ENCODE data around the gene MYG1.

MYG1 gene, protein sequence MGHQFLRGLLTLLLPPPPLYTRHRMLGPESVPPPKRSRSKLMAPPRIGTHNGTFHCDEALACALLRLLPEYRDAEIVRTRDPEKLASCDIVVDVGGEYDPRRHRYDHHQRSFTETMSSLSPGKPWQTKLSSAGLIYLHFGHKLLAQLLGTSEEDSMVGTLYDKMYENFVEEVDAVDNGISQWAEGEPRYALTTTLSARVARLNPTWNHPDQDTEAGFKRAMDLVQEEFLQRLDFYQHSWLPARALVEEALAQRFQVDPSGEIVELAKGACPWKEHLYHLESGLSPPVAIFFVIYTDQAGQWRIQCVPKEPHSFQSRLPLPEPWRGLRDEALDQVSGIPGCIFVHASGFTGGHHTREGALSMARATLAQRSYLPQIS

DNA sequence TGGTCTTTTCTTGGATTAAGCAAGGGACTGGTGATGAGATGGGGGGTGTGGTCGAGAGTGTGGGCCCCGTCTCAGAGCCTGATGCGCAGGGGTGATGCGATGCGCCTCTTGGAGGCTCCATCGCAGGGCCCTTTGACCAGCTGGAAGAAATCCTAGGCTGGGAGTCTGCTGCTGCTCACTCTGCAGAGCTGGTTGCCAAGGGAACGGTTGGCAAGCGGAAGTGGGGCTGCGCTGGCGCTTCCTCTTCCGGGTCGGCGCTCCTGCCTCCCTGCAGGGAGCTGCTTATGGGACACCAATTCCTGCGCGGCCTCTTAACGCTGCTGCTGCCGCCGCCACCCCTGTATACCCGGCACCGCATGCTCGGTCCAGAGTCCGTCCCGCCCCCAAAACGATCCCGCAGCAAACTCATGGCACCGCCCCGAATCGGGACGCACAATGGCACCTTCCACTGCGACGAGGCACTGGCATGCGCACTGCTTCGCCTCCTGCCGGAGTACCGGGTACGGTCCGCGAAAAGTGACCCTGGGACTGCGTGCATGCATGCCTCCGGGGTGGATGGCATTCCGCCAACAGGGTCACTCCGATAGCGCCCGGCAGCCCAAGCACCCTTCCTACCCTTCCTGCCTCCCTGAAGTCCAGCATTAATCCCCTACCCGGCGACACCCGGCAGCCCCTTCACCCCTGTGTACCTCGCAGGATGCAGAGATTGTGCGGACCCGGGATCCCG lies at the start of gene MYG1:
Gene MYG1 (plus strand): TSS at position 242 of the 727 bp plus-strand sequence. CDS start 43 bp downstream, at position 285.
- peak; percentile 77 to 80 for DNase-seq (ENCODE audit: low read depth in 2 of 2)

GRCh38 chr12:53251477-53252348 lies 47.8 kb upstream of the MYG1 start:
- peak; percentile 60 to 66 for DNase-seq (ENCODE audit: low read depth in 2 of 2)

DNA sequence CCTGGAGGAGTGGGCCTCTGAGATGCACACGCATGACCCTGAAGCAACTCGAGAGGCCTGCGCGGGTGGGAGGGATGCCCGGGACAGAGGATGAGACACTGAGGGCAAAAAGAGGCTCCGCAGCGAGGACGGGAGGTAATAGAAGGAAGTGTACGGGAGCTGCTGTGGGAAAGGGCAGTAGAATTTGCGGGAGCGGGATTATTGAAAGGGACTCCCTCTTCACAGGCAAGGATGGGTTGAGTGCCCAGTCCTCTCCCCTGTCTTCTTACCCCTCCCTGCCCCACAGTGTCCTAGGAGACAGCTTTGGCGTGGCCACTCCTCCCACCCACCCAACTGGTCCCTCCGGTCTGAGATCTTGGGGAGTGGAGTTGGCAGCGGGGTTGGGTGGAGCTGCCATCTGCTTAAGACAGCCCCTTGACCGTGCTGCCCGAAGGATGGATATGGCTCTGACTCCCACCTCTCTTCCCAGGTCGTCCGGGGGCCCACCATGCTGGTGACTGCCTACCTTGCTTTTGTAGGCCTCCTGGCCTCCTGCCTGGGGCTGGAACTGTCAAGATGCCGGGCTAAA lies 47.1 kb upstream of the MYG1 start:
- DNase-seq (ENCODE audit: low read depth in 2 of 2) = no peak

- no peak for DNase-seq (ENCODE audit: low read depth in 2 of 2)
These were observed 46.2 kb upstream of the MYG1 start for GRCh38 chr12:53253298-53253697.

DNA sequence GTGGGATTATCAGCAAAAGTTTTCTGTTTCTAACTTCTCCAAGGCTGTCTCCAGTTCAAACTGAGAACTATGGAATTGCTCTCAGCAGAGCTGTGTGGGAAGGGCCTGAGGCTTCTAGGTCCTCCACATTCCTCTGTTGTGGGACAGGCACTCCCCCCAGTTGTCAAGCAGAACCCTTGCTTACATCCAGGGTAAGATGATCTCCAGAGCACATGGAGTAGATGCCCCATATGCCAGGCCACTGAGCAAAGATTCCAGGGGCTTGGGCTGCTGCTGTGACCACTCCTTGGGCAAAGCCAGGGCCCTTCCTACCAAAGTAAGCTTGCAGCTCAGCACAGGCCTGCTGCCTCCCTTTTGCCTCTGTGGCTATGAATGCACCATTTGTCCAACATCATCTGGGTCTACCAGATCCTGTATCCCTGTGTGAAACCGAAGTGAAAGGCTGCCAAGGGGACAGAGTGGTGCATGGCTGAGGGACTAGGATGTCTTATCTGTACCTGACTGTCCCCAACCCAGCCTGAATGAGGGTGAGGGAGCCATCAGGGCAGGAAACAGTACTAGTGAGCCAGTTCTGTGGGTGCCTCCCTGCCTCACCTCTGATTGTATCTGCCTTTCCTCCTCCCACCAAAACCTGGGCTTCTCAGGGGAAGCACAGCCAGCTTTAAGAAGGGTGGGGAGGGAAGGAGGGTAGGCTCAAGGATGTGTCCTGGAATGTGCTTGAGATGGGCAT lies 44.5 kb upstream of the MYG1 start:
- DNase-seq (ENCODE audit: low read depth in 2 of 2) = no peak

- DNase-seq (ENCODE audit: low read depth in 2 of 2) = no peak
These were observed 43.5 kb upstream of the MYG1 start for GRCh38 chr12:53255996-53256395.

DNA sequence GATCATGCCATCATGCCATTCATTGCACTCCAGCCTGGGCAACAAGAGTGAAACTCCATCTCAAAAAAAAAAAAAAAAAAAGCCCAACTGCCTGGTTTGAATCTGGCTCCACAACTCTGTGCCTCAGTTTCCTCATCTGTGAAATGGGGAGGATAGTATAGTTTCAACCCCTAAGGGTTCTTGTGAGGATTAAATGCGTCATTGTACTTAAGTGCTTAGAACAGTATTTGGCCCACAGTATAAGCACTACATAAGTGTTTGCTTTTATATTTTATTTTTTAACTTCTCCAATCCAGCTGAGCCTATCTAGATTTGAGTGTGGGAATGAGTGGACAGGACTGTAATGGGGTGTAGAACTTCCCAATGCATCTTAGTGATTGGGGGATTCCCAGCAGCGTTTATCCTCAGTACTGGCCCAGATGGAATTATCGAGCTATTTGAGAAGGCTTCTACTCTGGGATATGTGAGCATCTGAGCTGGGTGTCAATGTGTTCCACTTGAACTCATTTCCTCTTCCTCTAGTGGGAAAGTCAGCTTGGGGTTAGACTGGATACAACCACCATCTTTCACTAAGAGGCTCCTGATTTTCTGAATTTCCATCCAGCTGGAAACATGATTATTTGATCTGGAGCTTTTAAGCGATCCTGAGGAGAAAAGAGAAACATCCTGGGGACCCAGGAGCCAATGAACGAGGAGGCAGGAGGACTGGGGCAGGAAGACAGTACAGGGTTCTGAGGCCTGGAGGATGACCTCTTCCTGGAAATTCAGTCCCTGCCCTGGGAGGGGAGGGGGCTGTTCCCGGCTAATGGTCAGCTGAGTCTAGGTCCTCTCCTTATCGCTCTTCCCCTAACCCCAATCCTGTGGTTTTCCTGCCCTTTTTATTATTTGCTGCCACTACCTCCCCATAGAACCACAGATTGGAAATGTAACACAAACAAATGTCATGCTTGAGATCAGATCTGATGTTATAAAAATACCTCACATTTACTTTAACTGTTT lies 40.7 kb upstream of the MYG1 start:
- no peak for DNase-seq (ENCODE audit: low read depth in 2 of 2)

DNA sequence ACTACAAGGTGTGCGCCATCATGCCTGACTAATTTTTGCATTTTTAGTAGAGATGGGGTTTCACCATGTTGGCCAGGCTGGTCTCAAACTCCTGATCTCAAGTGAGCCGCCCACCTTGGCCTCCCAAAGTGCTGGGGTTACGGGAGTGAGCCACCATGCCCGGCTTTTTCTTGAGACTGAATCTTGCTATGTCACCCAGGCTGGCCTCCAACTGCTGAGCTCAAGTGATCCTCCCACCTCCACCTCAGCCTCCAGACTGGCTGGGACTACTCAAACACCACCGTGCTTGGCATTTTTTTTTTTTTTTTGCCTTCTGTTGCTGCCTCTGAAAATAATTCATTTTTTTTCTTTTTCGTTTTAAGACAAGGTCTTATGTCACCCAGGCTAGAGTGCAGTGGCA lies 39.6 kb upstream of the MYG1 start:
- DNase-seq (ENCODE audit: low read depth in 2 of 2) = no peak

DNA sequence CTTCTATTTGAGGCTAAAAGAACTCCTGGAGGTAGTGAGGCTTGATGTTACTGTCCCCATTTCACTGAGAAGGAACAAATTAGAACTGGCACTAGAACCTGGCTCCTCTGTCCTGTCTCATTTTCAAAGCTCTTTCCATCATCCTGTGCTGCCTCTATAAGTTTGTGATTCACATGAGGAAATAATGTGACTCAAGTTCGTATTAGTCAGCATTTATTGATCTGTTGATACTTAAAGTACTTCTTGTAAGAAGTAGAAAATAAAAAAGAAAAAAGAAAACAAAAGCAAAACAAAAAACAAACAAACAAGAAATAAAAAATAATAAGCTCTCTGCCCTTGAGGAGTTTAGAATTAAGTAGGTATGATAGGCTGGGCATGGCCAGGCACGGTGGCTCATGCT lies 33.7 kb upstream of the MYG1 start:
- no peak for DNase-seq (ENCODE audit: low read depth in 2 of 2)

DNA sequence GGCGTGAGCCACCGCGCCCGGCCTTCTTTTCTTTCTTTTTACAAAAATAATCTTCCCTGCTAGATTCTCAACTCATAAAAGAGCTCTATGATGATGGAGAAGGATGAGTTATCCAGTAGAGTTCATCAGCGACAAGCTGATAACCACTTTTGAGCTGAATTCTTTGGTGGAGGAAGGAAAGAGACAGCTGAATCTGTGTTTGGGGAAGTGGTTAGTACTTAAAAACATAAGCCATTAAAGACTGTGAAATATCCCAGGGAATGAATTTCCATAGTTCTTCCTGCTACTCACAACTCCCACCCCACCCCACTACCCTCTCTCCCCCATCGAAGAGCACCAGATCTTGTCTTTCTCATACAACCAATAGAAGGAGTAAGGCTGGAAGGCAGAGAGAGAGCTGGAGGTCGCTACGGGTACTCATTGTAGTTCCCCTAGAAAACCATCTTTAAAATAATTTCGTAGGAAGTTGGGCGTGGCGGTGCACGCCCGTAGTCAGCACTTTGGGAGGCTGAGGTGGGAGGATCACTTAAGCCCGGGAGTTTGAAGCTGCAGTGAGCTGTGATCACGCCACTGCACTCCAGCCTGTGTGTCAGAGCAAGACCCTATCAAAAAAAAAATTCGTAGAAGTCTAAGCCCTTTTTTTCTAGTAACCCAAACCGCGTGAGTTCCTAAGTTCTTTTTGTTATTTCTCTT lies 32.0 kb upstream of the MYG1 start:
- no peak for DNase-seq (ENCODE audit: low read depth in 2 of 2)

GRCh38 chr12:53267999-53268629 lies 31.4 kb upstream of the MYG1 start, which contains the start of gene ESPL1:
TSS of gene ESPL1 (plus strand) at chr12:53268299. CDS start at chr12:53268767, 468 bp downstream.
- peak; percentile 76 to 86 for DNase-seq (ENCODE audit: low read depth in 2 of 2)

DNA sequence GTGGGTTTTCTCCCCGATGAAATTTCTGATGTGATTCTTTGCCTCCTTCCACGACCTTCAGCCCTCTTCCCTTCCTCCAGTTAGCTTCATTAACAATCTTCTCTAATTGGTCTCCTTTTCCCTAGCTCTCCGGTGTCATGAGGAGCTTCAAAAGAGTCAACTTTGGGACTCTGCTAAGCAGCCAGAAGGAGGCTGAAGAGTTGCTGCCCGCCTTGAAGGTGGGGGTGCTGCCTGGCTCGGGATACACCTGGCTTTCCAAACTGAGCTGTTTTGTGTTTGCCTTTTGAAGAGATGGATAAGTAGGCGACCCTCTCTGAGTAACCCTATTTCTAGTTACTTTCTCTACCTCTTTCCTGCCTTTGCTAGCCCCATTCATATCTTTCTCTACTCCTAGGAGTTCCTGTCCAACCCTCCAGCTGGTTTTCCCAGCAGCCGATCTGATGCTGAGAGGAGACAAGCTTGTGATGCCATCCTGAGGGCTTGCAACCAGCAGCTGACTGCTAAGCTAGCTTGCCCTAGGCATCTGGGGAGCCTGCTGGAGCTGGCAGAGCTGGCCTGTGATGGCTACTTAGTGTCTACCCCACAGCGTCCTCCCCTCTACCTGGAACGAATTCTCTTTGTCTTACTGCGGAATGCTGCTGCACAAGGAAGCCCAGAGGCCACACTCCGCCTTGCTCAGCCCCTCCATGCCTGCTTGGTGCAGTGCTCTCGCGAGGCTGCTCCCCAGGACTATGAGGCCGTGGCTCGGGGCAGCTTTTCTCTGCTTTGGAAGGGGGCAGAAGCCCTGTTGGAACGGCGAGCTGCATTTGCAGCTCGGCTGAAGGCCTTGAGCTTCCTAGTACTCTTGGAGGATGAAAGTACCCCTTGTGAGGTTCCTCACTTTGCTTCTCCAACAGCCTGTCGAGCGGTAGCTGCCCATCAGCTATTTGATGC lies 30.6 kb upstream of the MYG1 start:
- DNase-seq (ENCODE audit: low read depth in 2 of 2) = no peak

GRCh38 chr12:53274445-53274844 lies 25.1 kb upstream of the MYG1 start:
- no peak for DNase-seq (ENCODE audit: low read depth in 2 of 2)

DNA sequence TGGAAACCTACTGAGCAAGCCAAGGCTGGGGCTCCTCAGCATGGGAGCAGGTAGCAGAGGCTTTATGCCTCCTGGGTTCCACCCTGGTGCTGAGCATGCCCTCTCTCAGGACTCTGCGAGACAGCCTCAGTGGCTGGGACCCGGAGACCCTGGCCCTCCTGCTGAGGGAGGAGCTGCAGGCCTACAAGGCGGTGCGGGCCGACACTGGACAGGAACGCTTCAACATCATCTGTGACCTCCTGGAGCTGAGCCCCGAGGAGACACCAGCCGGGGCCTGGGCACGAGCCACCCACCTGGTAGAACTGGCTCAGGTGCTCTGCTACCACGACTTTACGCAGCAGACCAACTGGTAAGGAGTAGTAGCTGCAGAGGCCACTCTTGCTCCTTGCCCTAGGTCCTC lies 23.0 kb upstream of the MYG1 start:
- no peak for DNase-seq (ENCODE audit: low read depth in 2 of 2)

GRCh38 chr12:53277981-53278380 lies 21.5 kb upstream of the MYG1 start:
- no peak for DNase-seq (ENCODE audit: low read depth in 2 of 2)

DNA sequence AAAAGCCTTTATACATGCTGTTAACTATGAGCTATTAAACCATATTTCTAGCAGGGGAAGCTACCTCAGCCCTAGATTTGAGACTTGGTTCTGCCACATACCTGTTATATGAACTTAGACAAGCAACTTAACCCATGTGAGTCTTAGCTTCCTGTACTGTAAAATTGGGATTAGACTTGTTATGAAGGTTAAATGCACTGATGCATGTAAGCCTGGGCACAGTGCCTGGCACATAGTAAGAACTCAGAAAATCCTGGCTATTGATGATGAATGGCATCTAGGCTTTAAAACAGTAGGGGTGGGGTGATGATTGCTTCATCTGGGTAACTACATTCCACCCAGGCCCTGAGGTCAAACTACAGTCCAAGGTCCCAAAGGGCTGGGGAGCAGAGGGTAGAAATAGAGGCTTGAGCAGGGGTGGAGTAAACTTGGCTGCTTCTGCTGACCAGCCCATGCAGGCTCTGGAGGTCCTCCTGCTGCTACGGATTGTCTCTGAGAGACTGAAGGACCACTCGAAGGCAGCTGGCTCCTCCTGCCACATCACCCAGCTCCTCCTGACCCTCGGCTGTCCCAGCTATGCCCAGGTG lies 20.1 kb upstream of the MYG1 start:
- no peak for DNase-seq (ENCODE audit: low read depth in 2 of 2)

DNA sequence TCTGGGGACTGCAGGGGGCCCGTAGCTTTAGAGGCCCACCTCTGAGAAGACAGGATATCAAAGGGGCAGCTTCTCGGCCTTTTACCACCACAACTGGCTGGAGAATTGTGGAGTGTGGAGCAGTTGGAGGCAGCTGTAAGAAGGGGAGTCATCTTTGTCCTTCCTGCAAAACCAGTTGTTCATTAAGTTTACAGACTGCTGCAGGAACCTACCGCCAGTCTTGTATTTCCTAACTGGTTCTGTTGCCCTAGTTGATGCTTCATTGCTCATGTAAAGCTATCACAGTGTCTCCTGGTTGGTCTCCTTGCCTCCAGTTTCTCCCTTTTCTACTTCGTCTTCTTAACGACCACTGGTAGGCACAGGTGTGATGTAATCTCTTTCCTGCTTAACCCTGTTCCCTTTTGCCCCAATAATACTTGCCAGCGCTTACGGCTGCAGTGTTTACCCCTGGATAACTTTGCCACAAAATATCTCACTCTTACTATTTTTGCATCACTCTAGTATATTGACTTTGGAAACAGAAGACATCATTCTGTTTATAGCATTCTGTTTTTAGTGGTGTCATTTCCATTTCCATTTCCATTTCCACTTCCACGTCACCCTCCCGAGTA lies 19.5 kb upstream of the MYG1 start:
- no peak for DNase-seq (ENCODE audit: low read depth in 2 of 2)

All from stimulated activated CD4-positive, alpha-beta T cell treated with anti-CD3 and anti-CD28 coated beads, Interleukin-4, amount 100 ng/mL, for 48 hours (primary cell).